Lower leg skin (tissue), 3 donors: ENCODE measurements around the gene POLR3F.

Experiments
- POLR2A ChIP-seq, 2 donors: fragments of 450-650 bp; IDR thresholded peaks; one replicate each; pipeline ENCODE4 v1.6.1; 2016 to 2017; ENCODE audit warnings: antibody characterized with exemption in 2 of 2, mild to moderate bottlenecking in 1 of 2, moderate library complexity in 1 of 2
- TF ChIP-seq, protein P1 (sequence below), 3 donors: fragments of 450-650 bp; IDR thresholded peaks; one replicate each; pipeline ENCODE4 v1.5.1; 2016; ENCODE audit warnings: antibody characterized with exemption in 3 of 3, mild to moderate bottlenecking in 3 of 3, moderate library complexity in 2 of 3

DNA sequence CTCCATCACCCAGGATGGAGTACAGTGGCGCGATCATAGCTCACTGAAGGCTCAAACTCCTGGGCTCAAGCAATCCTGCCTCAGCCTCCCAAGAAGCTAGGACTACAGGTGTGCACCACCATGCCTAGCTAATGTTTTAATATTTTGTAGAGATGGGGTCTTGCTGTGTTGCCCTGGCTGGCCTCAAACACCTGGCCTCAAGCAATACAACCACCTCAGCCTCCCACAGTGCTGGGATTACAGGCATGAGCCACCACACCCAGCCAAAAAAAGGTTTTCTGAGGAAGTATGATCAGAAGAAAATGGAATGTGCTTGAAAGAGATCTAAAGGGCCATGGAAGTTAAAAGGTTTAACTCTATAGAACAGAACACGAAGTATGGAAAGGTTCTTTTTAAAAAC is 21.1 kb downstream of the POLR3F start:
- TF ChIP-seq, protein P1, sequence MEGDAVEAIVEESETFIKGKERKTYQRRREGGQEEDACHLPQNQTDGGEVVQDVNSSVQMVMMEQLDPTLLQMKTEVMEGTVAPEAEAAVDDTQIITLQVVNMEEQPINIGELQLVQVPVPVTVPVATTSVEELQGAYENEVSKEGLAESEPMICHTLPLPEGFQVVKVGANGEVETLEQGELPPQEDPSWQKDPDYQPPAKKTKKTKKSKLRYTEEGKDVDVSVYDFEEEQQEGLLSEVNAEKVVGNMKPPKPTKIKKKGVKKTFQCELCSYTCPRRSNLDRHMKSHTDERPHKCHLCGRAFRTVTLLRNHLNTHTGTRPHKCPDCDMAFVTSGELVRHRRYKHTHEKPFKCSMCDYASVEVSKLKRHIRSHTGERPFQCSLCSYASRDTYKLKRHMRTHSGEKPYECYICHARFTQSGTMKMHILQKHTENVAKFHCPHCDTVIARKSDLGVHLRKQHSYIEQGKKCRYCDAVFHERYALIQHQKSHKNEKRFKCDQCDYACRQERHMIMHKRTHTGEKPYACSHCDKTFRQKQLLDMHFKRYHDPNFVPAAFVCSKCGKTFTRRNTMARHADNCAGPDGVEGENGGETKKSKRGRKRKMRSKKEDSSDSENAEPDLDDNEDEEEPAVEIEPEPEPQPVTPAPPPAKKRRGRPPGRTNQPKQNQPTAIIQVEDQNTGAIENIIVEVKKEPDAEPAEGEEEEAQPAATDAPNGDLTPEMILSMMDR (IDR thresholded peaks at IDR 0.05): no peak
- no peak for TF ChIP-seq POLR2A (IDR thresholded peaks at IDR 0.05)
